Colonic mucosa (tissue), 4 donors: Measurements from ENCODE around the gene PDE7B. TPM values are rescaled to one million over a fixed set of nuclear protein-coding genes. Genes with fewer than 3 reads are reported as not detected.

Source experiments
- DNase-seq: peaks from one replicate; pipeline ENCODE4 v3.0.0-alpha.2; 2020
- H3K27ac ChIP-seq: fragments of 200-600 bp; one replicate; pipeline ENCODE4 v1.8.0; 2021
- H3K27me3 ChIP-seq: fragments of 200-600 bp; one replicate; pipeline ENCODE4 v1.8.0; 2021
- H3K36me3 ChIP-seq: fragments of 200-600 bp; one replicate; pipeline ENCODE4 v1.8.0; 2021
- H3K4me1 ChIP-seq: fragments of 200-600 bp; one replicate; pipeline ENCODE4 v1.8.0; 2021; ENCODE audit warnings: mild to moderate bottlenecking
- H3K4me3 ChIP-seq: fragments of 200-600 bp; one replicate; pipeline ENCODE4 v1.8.0; 2021
- H3K9ac ChIP-seq, 2 donors: one replicate each; pipeline ENCODE4 v1.7.0; 2013; ENCODE audit warnings: control low read depth in 2 of 2, low read depth in 2 of 2, low read length in 2 of 2
- H3K9me3 ChIP-seq: fragments of 200-600 bp; one replicate; pipeline ENCODE4 v1.8.0; 2021
- CTCF ChIP-seq: fragments of 200-600 bp; IDR thresholded peaks from one replicate; pipeline ENCODE4 v1.8.0; 2022; ENCODE audit warnings: antibody characterized with exemption, mild to moderate bottlenecking
- intact Hi-C: fragments of 100-400 bp; cut with DNase I; formaldehyde crosslinking; loops from one replicate; pipeline ENCODE4 v1.14.1; 2022
- total RNA-seq, 2 donors: library from RNA; stranded (reverse); fragmentation: NEBNext Ultra II Directional in 1 of 2; extraction: Animal tissue kit (Norgen Biotek cat#: 25700) in 1 of 2; gene quantifications; one replicate each; pipeline ENCODE4 v1.2.1, GENCODE V29; 2021
- donor health status: healthy.
- donor health status: DM: no; HTN: no; CAD: no.
- donor health status: DM: no; HTN: no; CAD: no.

The PDE7B gene
- total RNA-seq, 2 donors from 2014 or later, result 1.0 to 1.4 TPM

- no peaks in the 10 kb centered on the region for H3K27me3 ChIP-seq
- no peaks in the 10 kb centered on the region for H3K36me3 ChIP-seq
- no peak for DNase-seq
- intact Hi-C loops, result no loop called here
- no peak overlapping the region for H3K27ac ChIP-seq
- H3K9me3 ChIP-seq, result no peaks in the 10 kb centered on the region
- no peaks in the 10 kb centered on the region for H3K4me1 ChIP-seq
- no peak overlapping the region for H3K4me3 ChIP-seq
- TF ChIP-seq CTCF, result no peak
- no peak overlapping the region for H3K9ac ChIP-seq
Measured at GRCh38 chr6:136171231-136171630, 319.7 kb downstream of the PDE7B start.

- H3K9me3 ChIP-seq, result no peaks in the 10 kb centered on the region
- no peak for TF ChIP-seq CTCF
- H3K27ac ChIP-seq, result peak overlapping the region; percentile 9
- no peak overlapping the region for H3K4me3 ChIP-seq
- intact Hi-C loops, result no loop called here
- H3K27me3 ChIP-seq, result no peaks in the 10 kb centered on the region
- H3K36me3 ChIP-seq, result no peaks in the 10 kb centered on the region
- peak; percentile 20 for DNase-seq
- no peaks in the 10 kb centered on the region for H3K4me1 ChIP-seq
- H3K9ac ChIP-seq, result no peak overlapping the region
Measured at GRCh38 chr6:136173519-136174507, 322.3 kb downstream of the PDE7B start.

GRCh38 chr6:136174510-136174909, 323.0 kb downstream of the PDE7B start:
- H3K4me1 ChIP-seq, result no peaks in the 10 kb centered on the region
- intact Hi-C loops, result no loop called here
- no peak overlapping the region for H3K4me3 ChIP-seq
- no peaks in the 10 kb centered on the region for H3K36me3 ChIP-seq
- no peak for DNase-seq
- no peaks in the 10 kb centered on the region for H3K27me3 ChIP-seq
- TF ChIP-seq CTCF, result no peak
- H3K9me3 ChIP-seq, result no peaks in the 10 kb centered on the region
- H3K9ac ChIP-seq, result no peak overlapping the region
- peak overlapping the region; percentile 9 for H3K27ac ChIP-seq

- no peaks in the 10 kb centered on the region for H3K9me3 ChIP-seq
- TF ChIP-seq CTCF, result no peak
- no peak overlapping the region for H3K4me3 ChIP-seq
Measured at GRCh38 chr6:136175873-136176272, 324.4 kb downstream of the PDE7B start.

GRCh38 chr6:136178749-136179148, 327.2 kb downstream of the PDE7B start:
- intact Hi-C loops, result no loop called here
- Histone ChIP-seq H3K36me3 (no peaks in the 10 kb centered on the region), H3K27ac (no peak overlapping the region), H3K4me1 (no peaks in the 10 kb centered on the region), H3K9me3 (no peaks in the 10 kb centered on the region), H3K4me3 (no peak overlapping the region), H3K9ac (no peak overlapping the region), H3K27me3 (no peaks in the 10 kb centered on the region)
- no peak for TF ChIP-seq CTCF
- no peak for DNase-seq

More at GRCh38 chr6:136175873-136176272, 324.4 kb downstream of the PDE7B start:
- Histone ChIP-seq H3K36me3 (no peaks in the 10 kb centered on the region), H3K27ac (no peak overlapping the region), H3K27me3 (no peaks in the 10 kb centered on the region), H3K9ac (no peak overlapping the region), H3K4me1 (no peaks in the 10 kb centered on the region)
- intact Hi-C loops, result no loop called here
- no peak for DNase-seq
